PC-3 (cell line): ENCODE results near the gene TLR4. TPM values are rescaled to one million over a fixed set of nuclear protein-coding genes. Genes with fewer than 3 reads are reported as not detected.

ENCODE experiments used
- ATAC-seq: fragments of 200-7000 bp; cut with Tn5 transposase; 2 replicates; pipeline ENCODE4 v1.9.1; 2020; ENCODE audit warnings: mild to moderate bottlenecking, moderate library complexity
- BruUV-seq: library from RNA; stranded (reverse); fragments of 400-500 nt; replicated peaks from 2 replicates; lab custom pipeline; 2021; lab: Mats Ljungman, UMichigan
- CTCF ChIA-PET: fragments of 300-600 bp; sonication (Branson Sonifier 250); formaldehyde crosslinking; loops from one replicate; lab custom pipeline; 2022; ENCODE audit warnings: antibody characterized with exemption; lab: Charles Lee
- POLR2A ChIA-PET: fragments of 300-600 bp; sonication (Branson Sonifier 250); formaldehyde crosslinking; loops from one replicate; lab custom pipeline; 2022; ENCODE audit warnings: antibody characterized with exemption; ENCODE audit not compliant: unreplicated experiment; lab: Charles Lee
- DNase-seq: peaks from one replicate; pipeline ENCODE4 v3.0.0-alpha.2; 2015
- H2AFZ ChIP-seq: fragments of 300-600 bp; sonication (generic); 2 replicates; pipeline ENCODE4 v1.6.0; 2016; ENCODE audit warnings: antibody characterized with exemption, low read length
- H3F3A ChIP-seq: fragments of 300-600 bp; sonication (generic); one replicate; pipeline ENCODE4 v1.6.0; 2017; ENCODE audit warnings: antibody characterized with exemption, low read length, control low read depth, mild to moderate bottlenecking; ENCODE audit not compliant: unreplicated experiment
- H3K27ac ChIP-seq: fragments of 300-600 bp; sonication (generic); 2 replicates; pipeline ENCODE4 v1.5.1; 2016; ENCODE audit warnings: mild to moderate bottlenecking, low read length
- H3K27me3 ChIP-seq: fragments of 300-600 bp; sonication (generic); 2 replicates; pipeline ENCODE4 v1.6.1; 2016; ENCODE audit warnings: low read length, mixed read lengths
- H3K36me3 ChIP-seq: fragments of 300-600 bp; sonication (generic); 2 replicates; pipeline ENCODE4 v1.6.1; 2016; ENCODE audit warnings: low read depth, mixed run types, low read length, mixed read lengths
- H3K4me1 ChIP-seq: fragments of 300-600 bp; sonication (generic); 2 replicates; pipeline ENCODE4 v1.5.1; 2016; ENCODE audit warnings: low read length; ENCODE audit not compliant: insufficient read depth
- H3K4me2 ChIP-seq: fragments of 300-600 bp; sonication (generic); 2 replicates; pipeline ENCODE4 v1.6.0; 2016; ENCODE audit warnings: low read length
- H3K4me3 ChIP-seq: fragments of 300-600 bp; sonication (generic); 2 replicates; pipeline ENCODE4 v1.5.1; 2016; ENCODE audit warnings: mild to moderate bottlenecking, low read length, mixed read lengths
- H3K79me2 ChIP-seq: fragments of 300-600 bp; sonication (generic); 2 replicates; pipeline ENCODE4 v1.6.1; 2017; ENCODE audit warnings: low read length, mixed read lengths
- H3K9ac ChIP-seq: fragments of 300-600 bp; sonication (generic); 2 replicates; pipeline ENCODE4 v1.6.0; 2016; ENCODE audit warnings: mild to moderate bottlenecking, low read length
- H3K9me2 ChIP-seq: fragments of 300-600 bp; sonication (generic); replicated peaks from 2 replicates; pipeline ENCODE4 v1.6.1; 2016; ENCODE audit warnings: mixed run types, low read length, mixed read lengths
- H3K9me3 ChIP-seq: fragments of 300-600 bp; sonication (generic); 2 replicates; pipeline ENCODE4 v1.6.1; 2016; ENCODE audit warnings: low read length, mixed read lengths
- H4K20me1 ChIP-seq: fragments of 300-600 bp; sonication (generic); 2 replicates; pipeline ENCODE4 v1.6.1; 2016; ENCODE audit warnings: low read length, mixed read lengths
- EZH2 ChIP-seq: fragments of 300-600 bp; sonication (generic); IDR thresholded peaks from one replicate; pipeline ENCODE4 v1.6.1; 2017; ENCODE audit warnings: antibody characterized with exemption, mild to moderate bottlenecking, low read length; ENCODE audit not compliant: unreplicated experiment
- EZH2phosphoT487 ChIP-seq: fragments of 300-600 bp; sonication (generic); IDR thresholded peaks from 2 replicates; pipeline ENCODE4 v1.6.1; 2018; ENCODE audit warnings: mild to moderate bottlenecking, antibody characterized with exemption, low read length, borderline replicate concordance
- intact Hi-C: fragments of 100-400 bp; cut with micrococcal nuclease; formaldehyde crosslinking; loops from 2 replicates; pipeline ENCODE4 v1.9.0; 2023
- total RNA-seq: library from RNA; depleted of rRNA; stranded (reverse); fragments of >200 nt; gene quantifications from 2 replicates; pipeline ENCODE4 v1.2.3, GENCODE V29; 2014
- TF ChIP-seq, protein P1 (sequence below): fragments of 300-600 bp; sonication (generic); conservative IDR thresholded peaks from 2 replicates; pipeline ENCODE4 v1.5.1; 2017; ENCODE audit warnings: antibody characterized with exemption, low read depth, mild to moderate bottlenecking, low read length

Gene TLR4
- total RNA-seq, 1 experiment from 2014 or later = not detected

DNA sequence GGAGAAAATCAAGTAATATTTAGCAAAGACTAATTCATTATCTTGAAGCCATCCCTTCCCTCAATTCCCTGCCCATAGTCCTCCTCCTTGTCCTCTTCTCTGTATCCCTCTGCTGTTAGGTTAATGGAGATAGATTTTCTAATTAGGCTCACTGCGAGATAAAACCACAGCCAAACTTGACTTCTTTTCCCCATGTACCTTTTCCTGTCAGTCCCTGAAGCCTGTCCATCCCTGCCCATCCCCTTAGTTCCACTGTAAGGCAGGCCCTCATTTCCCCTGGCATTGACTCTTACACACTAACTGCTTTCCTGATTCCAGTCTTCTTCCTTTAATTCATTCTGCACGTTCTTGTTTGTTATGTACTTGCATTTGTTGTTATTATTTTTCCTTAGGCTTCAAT is 1.2 kb downstream of the TLR4 start:
- Histone ChIP-seq H3K27me3 (no peaks in the 10 kb centered on the region), H2AFZ (no peak overlapping the region), H3K9ac (no peak overlapping the region), H3K9me3 (no peaks in the 10 kb centered on the region), H3K27ac (no peak overlapping the region), H3F3A (no peaks in the 10 kb centered on the region), H3K4me2 (no peak overlapping the region), H3K4me1 (no peaks in the 10 kb centered on the region), H3K36me3 (no peaks in the 10 kb centered on the region), H3K9me2 (no peaks in the 10 kb centered on the region), H4K20me1 (no peaks in the 10 kb centered on the region), H3K4me3 (no peak overlapping the region), H3K79me2 (no peaks in the 10 kb centered on the region)
- no TSS peak for BruUV-seq
- no peak for ATAC-seq
- ChIA-PET CTCF (no interaction called here), POLR2A (no interaction called here)
- intact Hi-C loops = no loop called here
- TF ChIP-seq EZH2phosphoT487 = no peak
- TF ChIP-seq EZH2 = no peak
- TF ChIP-seq, protein P1, sequence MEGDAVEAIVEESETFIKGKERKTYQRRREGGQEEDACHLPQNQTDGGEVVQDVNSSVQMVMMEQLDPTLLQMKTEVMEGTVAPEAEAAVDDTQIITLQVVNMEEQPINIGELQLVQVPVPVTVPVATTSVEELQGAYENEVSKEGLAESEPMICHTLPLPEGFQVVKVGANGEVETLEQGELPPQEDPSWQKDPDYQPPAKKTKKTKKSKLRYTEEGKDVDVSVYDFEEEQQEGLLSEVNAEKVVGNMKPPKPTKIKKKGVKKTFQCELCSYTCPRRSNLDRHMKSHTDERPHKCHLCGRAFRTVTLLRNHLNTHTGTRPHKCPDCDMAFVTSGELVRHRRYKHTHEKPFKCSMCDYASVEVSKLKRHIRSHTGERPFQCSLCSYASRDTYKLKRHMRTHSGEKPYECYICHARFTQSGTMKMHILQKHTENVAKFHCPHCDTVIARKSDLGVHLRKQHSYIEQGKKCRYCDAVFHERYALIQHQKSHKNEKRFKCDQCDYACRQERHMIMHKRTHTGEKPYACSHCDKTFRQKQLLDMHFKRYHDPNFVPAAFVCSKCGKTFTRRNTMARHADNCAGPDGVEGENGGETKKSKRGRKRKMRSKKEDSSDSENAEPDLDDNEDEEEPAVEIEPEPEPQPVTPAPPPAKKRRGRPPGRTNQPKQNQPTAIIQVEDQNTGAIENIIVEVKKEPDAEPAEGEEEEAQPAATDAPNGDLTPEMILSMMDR = no peak
- DNase-seq = no peak

DNA sequence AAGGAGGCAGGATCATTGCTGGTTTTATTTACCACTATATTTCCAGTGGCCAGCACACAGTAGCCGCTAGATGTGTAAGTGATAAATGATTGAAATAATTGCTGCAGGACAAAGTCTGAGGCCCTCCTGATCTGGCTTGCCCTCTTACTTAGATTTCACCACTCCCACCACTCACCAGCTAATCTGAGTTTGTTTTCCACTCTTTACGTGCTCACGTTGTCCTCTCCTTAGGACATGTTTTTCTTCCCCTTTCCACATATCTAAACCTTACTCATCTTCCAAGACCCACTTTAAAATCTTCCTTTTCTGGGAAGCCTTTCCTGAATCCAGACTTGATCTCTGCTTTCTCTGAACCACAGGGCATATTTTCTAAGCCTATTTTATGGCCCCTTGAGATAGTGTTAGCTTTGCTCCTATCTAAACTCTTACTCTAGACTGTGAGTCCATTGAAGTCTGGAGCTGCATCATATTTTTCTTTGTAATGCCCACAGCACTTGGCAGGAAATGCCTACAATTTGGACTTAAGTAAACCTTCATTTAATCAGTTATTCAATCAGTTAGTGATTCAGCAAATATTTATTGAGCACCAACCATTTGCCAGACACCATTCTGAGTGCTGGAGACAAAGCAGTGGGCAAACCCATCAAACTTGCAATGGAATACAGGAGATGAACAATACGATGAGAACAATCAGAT is 2.4 kb downstream of the TLR4 start:
- intact Hi-C loops = no loop called here
- Histone ChIP-seq H3K4me3 (no peak overlapping the region), H3K79me2 (no peaks in the 10 kb centered on the region)

GRCh38 chr9:117707561-117707960 is 3.4 kb downstream of the TLR4 start:
- H3K9me3 ChIP-seq = no peaks in the 10 kb centered on the region
- H2AFZ ChIP-seq = no peak overlapping the region
- H3K27ac ChIP-seq = no peak overlapping the region
- H3K4me2 ChIP-seq = no peak overlapping the region
- no peak overlapping the region for H3K4me3 ChIP-seq
- H3F3A ChIP-seq = no peaks in the 10 kb centered on the region
- intact Hi-C loops = no loop called here
- H3K36me3 ChIP-seq = no peaks in the 10 kb centered on the region
- no TSS peak for BruUV-seq
- no peaks in the 10 kb centered on the region for H3K79me2 ChIP-seq
- H3K9ac ChIP-seq = no peak overlapping the region
- no peak for TF ChIP-seq EZH2
- no peak for TF ChIP-seq EZH2phosphoT487
- TF ChIP-seq, protein P1 = no peak
- H3K27me3 ChIP-seq = no peaks in the 10 kb centered on the region
- no peaks in the 10 kb centered on the region for H4K20me1 ChIP-seq
- ChIA-PET POLR2A (no interaction called here), CTCF (no interaction called here)
- ATAC-seq = no peak
- H3K4me1 ChIP-seq = no peaks in the 10 kb centered on the region
- no peaks in the 10 kb centered on the region for H3K9me2 ChIP-seq
- DNase-seq = no peak

More for the DNA sequence above, 2.4 kb downstream of the TLR4 start:
- Histone ChIP-seq H3K4me2 (no peak overlapping the region), H3K4me1 (no peaks in the 10 kb centered on the region), H3K9me3 (no peaks in the 10 kb centered on the region), H2AFZ (no peak overlapping the region), H3K9ac (no peak overlapping the region), H4K20me1 (no peaks in the 10 kb centered on the region), H3F3A (no peaks in the 10 kb centered on the region), H3K27ac (no peak overlapping the region), H3K9me2 (no peaks in the 10 kb centered on the region), H3K27me3 (no peaks in the 10 kb centered on the region), H3K36me3 (no peaks in the 10 kb centered on the region)
- CTCF ChIA-PET = no interaction called here
- DNase-seq = no peak
- TF ChIP-seq, protein P1 = no peak
- no peak for TF ChIP-seq EZH2phosphoT487
- TF ChIP-seq EZH2 = no peak
- BruUV-seq = no TSS peak
- POLR2A ChIA-PET = no interaction called here
- no peak for ATAC-seq
